NB4 (cell line): ENCODE data around the gene CCDC73.

Experiments used
- MAX ChIP-seq: IDR thresholded peaks from 2 replicates; pipeline ENCODE4 v1.6.1; 2011; ENCODE audit warnings: low read depth, low read length
- POLR2A ChIP-seq: IDR thresholded peaks from 2 replicates; pipeline ENCODE4 v1.6.1; 2011; ENCODE audit warnings: mild to moderate bottlenecking; ENCODE audit not compliant: insufficient read length; ENCODE audit errors: extremely low read depth
- TF ChIP-seq, protein P1 (sequence below): IDR thresholded peaks from one replicate; pipeline ENCODE4 v1.5.1; 2012; ENCODE audit warnings: low read depth, low read length

DNA sequence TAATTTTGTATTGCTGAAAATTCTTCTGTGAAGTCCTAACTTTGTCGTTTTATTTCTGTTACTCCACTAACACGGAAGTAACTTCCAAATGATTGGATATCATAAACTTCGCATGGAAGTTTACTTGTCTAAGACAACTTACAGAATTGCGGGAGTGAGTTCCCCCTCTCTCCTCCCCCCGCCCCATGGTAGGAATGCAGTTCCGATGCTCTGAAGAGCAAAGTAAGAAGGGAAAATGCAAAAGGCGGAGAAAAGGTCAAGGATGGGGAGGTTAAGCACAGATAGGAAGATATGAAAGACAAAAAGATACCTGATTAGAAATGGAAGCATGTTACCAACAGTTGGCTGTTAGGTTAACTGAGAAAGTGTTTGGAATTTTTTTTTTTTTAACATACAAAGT lies 209.5 kb downstream of the CCDC73 start:
- TF ChIP-seq, protein P1, sequence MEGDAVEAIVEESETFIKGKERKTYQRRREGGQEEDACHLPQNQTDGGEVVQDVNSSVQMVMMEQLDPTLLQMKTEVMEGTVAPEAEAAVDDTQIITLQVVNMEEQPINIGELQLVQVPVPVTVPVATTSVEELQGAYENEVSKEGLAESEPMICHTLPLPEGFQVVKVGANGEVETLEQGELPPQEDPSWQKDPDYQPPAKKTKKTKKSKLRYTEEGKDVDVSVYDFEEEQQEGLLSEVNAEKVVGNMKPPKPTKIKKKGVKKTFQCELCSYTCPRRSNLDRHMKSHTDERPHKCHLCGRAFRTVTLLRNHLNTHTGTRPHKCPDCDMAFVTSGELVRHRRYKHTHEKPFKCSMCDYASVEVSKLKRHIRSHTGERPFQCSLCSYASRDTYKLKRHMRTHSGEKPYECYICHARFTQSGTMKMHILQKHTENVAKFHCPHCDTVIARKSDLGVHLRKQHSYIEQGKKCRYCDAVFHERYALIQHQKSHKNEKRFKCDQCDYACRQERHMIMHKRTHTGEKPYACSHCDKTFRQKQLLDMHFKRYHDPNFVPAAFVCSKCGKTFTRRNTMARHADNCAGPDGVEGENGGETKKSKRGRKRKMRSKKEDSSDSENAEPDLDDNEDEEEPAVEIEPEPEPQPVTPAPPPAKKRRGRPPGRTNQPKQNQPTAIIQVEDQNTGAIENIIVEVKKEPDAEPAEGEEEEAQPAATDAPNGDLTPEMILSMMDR, result no peak
- TF ChIP-seq POLR2A, result no peak
- TF ChIP-seq MAX, result no peak
